HG02610 (cell line): ENCODE results near the gene RPS28.
"Not testable (repeated sequence)": the region's sequence is repeated elsewhere in the genome, so short reads cannot be mapped to it uniquely, and the experiment has no call there.

Source experiments
- ATAC-seq: cut with Tn5 transposase; IDR thresholded peaks from one replicate; pipeline ENCODE4 v1.9.1; 2021; ENCODE audit warnings: mild to moderate bottlenecking, moderate library complexity; ENCODE audit not compliant: unreplicated experiment

The RPS28 gene

GRCh38 chr19:8340341-8341096 is 19.2 kb downstream of the RPS28 start:
- ATAC-seq = no peak

GRCh38 chr19:8341504-8341903 is 20.2 kb downstream of the RPS28 start:
- not testable (repeated sequence) for ATAC-seq

GRCh38 chr19:8342316-8342683 is 21.0 kb downstream of the RPS28 start:
- no peak for ATAC-seq

- peak; percentile 97 for ATAC-seq
Measured at GRCh38 chr19:8342684-8343482, 21.6 kb downstream of the RPS28 start, which contains the start of gene KANK3. KANK3 (minus strand) TSS chr19:8343262; CDS start chr19:8337828, 5,434 bp downstream.

- ATAC-seq = no peak
Measured at GRCh38 chr19:8343483-8343844, 22.2 kb downstream of the RPS28 start.

GRCh38 chr19:8349629-8350372 is 28.5 kb downstream of the RPS28 start:
- ATAC-seq = not testable (repeated sequence)

GRCh38 chr19:8352134-8352827 is 31.0 kb downstream of the RPS28 start:
- no peak for ATAC-seq

- ATAC-seq = not testable (repeated sequence)
Measured at GRCh38 chr19:8352845-8353244, 31.5 kb downstream of the RPS28 start.

GRCh38 chr19:8355631-8356402 is 34.5 kb downstream of the RPS28 start:
- no peak for ATAC-seq

GRCh38 chr19:8357007-8357521 is 35.8 kb downstream of the RPS28 start:
- no peak for ATAC-seq

- no peak for ATAC-seq
Measured at GRCh38 chr19:8358948-8359347, 37.7 kb downstream of the RPS28 start.

- ATAC-seq = no peak
Measured at GRCh38 chr19:8360196-8360595, 38.9 kb downstream of the RPS28 start.

- no peak for ATAC-seq
Measured at GRCh38 chr19:8361921-8362793, 40.9 kb downstream of the RPS28 start.

GRCh38 chr19:8363803-8364771 is 42.8 kb downstream of the RPS28 start, which contains the start of gene ANGPTL4:
ANGPTL4 (plus strand) TSS chr19:8364155; CDS start chr19:8364322, 167 bp downstream.
- ATAC-seq = no peak

GRCh38 chr19:8366121-8366581 is 44.9 kb downstream of the RPS28 start:
- ATAC-seq = no peak

GRCh38 chr19:8366961-8367326 is 45.6 kb downstream of the RPS28 start:
- no peak for ATAC-seq

GRCh38 chr19:8367327-8368001 is 46.2 kb downstream of the RPS28 start:
- no peak for ATAC-seq
